Measurements from ENCODE around the gene TTC21B.

TTC21B gene

GRCh38 chr2:165909466-165909865 is 44.1 kb downstream of the TTC21B start:
- DNase-seq (ENCODE audit: low read depth in 2 of 2): no peak
- TF ChIP-seq, protein P1, sequence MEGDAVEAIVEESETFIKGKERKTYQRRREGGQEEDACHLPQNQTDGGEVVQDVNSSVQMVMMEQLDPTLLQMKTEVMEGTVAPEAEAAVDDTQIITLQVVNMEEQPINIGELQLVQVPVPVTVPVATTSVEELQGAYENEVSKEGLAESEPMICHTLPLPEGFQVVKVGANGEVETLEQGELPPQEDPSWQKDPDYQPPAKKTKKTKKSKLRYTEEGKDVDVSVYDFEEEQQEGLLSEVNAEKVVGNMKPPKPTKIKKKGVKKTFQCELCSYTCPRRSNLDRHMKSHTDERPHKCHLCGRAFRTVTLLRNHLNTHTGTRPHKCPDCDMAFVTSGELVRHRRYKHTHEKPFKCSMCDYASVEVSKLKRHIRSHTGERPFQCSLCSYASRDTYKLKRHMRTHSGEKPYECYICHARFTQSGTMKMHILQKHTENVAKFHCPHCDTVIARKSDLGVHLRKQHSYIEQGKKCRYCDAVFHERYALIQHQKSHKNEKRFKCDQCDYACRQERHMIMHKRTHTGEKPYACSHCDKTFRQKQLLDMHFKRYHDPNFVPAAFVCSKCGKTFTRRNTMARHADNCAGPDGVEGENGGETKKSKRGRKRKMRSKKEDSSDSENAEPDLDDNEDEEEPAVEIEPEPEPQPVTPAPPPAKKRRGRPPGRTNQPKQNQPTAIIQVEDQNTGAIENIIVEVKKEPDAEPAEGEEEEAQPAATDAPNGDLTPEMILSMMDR (IDR thresholded peaks at IDR 0.05; ENCODE audit: low read depth, low read length): no peak
- H3K4me3 ChIP-seq (replicated peaks in 1 of 2; ENCODE audit: low read depth in 2 of 2, low read length in 2 of 2): no peak overlapping the region

GRCh38 chr2:165905854-165906253 is 47.7 kb downstream of the TTC21B start:
- TF ChIP-seq, protein P1 (IDR thresholded peaks at IDR 0.05; ENCODE audit: low read depth, low read length): no peak
- no peak overlapping the region for H3K4me3 ChIP-seq (replicated peaks in 1 of 2; ENCODE audit: low read depth in 2 of 2, low read length in 2 of 2)
- DNase-seq (ENCODE audit: low read depth in 2 of 2): peak; percentile 23 to 42

DNA sequence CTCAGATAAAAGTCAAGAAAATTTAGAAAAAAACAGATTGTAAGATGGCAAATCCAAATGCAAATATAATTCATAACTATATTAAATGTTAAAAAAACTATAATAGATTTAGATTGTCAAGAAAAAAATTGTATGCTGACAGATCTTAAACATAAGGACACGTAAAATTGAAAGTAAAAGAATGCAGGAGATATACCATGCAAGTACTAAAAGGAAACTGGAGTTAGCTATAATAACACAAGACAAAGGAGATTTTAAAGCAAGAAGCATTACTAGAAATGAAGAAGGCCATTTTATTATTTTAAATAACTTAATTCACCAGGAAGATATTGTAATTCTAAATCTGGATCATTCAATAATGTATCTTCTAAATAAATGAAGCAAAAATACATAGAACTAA is 48.3 kb downstream of the TTC21B start:
- TF ChIP-seq, protein P1 (IDR thresholded peaks at IDR 0.05; ENCODE audit: low read depth, low read length): no peak
- H3K4me3 ChIP-seq (replicated peaks in 1 of 2; ENCODE audit: low read depth in 2 of 2, low read length in 2 of 2): no peak overlapping the region
- DNase-seq (ENCODE audit: low read depth in 2 of 2): no peak

GRCh38 chr2:165904432-165904831 is 49.1 kb downstream of the TTC21B start:
- H3K4me3 ChIP-seq (replicated peaks in 1 of 2; ENCODE audit: low read depth in 2 of 2, low read length in 2 of 2): no peak overlapping the region
- DNase-seq (ENCODE audit: low read depth in 2 of 2): no peak
- TF ChIP-seq, protein P1 (IDR thresholded peaks at IDR 0.05; ENCODE audit: low read depth, low read length): no peak

GRCh38 chr2:165903406-165903805 is 50.2 kb downstream of the TTC21B start:
- H3K4me3 ChIP-seq (replicated peaks in 1 of 2; ENCODE audit: low read depth in 2 of 2, low read length in 2 of 2): no peak overlapping the region
- TF ChIP-seq, protein P1 (IDR thresholded peaks at IDR 0.05; ENCODE audit: low read depth, low read length): no peak
- no peak for DNase-seq (ENCODE audit: low read depth in 2 of 2)

DNA sequence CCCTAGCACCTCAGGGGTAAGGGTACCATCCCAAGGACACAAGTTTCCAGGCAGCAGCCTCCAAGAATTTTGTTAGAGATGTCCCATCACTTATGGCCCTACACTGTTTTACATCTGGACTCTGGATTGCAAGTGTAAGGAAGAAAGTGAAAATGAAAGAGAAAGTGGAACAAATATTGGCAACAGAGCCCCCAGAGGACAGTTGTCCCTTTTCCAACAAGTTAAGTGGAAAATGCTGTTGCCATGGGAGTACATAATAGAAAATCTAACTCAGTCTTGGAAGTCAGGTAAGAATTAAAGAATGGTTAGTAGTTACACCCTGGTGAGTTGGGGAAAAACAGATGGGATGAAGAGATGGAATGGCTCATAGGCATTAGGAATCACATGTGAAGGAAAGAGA is 50.6 kb downstream of the TTC21B start:
- TF ChIP-seq, protein P1 (IDR thresholded peaks at IDR 0.05; ENCODE audit: low read depth, low read length): no peak
- DNase-seq (ENCODE audit: low read depth in 2 of 2): peak; percentile 18 to 29
- H3K4me3 ChIP-seq (replicated peaks in 1 of 2; ENCODE audit: low read depth in 2 of 2, low read length in 2 of 2): no peak overlapping the region

DNA sequence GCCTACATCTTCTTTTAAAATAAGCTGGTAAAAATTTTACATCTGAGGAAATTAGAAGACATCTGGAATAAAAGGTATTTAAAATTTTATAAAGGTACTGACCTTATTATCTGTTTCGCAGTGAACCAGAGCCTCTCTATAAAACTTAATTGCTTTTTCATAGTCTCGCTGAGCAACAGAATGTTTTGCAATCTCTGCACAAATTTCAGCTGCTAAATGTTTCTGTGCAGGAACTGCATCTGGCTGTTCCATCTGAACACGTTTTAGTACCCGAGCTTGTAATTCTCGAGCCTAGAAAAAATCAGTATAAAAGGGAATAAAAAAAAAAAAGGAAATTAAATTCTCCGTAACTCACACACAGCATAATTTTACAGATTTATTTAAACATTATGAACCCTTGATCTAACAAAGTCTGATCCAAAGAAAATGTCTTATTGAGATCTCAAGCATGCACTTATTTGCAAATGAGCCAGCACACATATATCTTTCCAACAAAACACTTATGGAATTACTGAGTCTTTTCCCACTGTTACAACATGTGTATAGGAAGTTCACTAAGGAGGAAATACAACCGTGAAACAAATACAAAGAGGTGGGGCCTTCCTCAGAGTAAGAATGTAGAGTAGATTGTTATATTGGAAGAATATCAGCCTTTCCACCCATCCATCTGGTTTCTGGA is 51.8 kb downstream of the TTC21B start:
- DNase-seq (ENCODE audit: low read depth in 2 of 2): no peak
- TF ChIP-seq, protein P1 (IDR thresholded peaks at IDR 0.05; ENCODE audit: low read depth, low read length): no peak
- no peak overlapping the region for H3K4me3 ChIP-seq (replicated peaks in 1 of 2; ENCODE audit: low read depth in 2 of 2, low read length in 2 of 2)

Measured in cardiac fibroblast (primary cell).